GM19463 (cell line): Measurements from ENCODE around the gene HBB.
"Not testable (repeated sequence)": the region's sequence is repeated elsewhere in the genome, so short reads cannot be mapped to it uniquely, and the experiment has no call there.

Source experiments
- ATAC-seq: cut with Tn5 transposase; IDR thresholded peaks from one replicate; pipeline ENCODE4 v1.9.1; 2021; ENCODE audit warnings: mild to moderate bottlenecking, moderate library complexity; ENCODE audit not compliant: unreplicated experiment

The HBB gene

DNA sequence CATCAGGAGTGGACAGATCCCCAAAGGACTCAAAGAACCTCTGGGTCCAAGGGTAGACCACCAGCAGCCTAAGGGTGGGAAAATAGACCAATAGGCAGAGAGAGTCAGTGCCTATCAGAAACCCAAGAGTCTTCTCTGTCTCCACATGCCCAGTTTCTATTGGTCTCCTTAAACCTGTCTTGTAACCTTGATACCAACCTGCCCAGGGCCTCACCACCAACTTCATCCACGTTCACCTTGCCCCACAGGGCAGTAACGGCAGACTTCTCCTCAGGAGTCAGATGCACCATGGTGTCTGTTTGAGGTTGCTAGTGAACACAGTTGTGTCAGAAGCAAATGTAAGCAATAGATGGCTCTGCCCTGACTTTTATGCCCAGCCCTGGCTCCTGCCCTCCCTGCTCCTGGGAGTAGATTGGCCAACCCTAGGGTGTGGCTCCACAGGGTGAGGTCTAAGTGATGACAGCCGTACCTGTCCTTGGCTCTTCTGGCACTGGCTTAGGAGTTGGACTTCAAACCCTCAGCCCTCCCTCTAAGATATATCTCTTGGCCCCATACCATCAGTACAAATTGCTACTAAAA lies at the start of gene HBB:
HBB (minus strand) TSS at position 340 of the 579 bp plus-strand sequence; CDS start at position 290, 50 bp downstream.
- no peak for ATAC-seq

DNA sequence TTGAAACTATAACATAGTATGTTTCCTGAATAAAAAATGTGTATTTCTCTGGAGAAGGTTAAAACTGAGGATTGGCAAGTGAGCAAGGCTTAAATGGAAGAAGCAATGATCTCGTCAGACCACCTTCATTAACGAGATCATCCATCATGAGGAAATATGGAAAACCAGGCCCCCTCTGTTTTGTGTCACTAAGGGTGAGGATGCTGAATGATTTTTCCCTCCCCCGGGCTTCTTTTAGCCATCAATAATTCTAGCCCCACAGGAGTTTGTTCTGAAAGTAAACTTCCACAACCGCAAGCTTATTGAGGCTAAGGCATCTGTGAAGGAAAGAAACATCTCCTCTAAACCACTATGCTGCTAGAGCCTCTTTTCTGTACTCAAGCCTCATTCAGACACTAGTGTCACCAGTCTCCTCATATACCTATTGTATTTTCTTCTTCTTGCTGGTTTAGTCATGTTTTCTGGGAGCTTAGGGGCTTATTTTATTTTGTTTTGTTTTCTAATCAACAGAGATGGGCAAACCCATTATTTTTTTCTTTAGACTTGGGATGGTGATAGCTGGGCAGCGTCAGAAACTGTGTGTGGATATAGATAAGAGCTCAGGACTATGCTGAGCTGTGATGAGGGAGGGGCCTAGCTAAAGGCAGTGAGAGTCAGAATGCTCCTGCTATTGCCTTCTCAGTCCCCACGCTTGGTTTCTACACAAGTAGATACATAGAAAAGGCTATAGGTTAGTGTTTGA lies 48.7 kb upstream of the HBB start:
- ATAC-seq: no peak

DNA sequence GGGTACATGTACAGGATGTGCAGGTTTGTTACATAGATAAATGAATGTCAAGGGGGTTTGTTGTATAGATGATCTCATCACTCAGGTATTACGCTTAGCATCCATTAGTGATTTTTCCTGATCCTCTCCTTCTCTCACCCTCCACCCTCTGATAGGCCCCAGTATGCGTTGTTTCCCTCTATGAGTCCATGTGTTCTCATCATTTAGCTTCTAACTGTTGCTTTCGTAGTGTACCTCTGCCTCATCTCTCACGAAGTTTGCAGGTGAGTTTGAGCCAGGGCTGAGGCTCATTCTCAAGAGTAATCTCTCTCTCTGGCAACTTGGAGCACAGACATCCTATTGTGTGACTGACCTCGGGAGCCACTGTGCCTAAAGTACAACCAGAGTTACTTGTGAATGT lies 47.5 kb upstream of the HBB start:
- ATAC-seq: no peak

DNA sequence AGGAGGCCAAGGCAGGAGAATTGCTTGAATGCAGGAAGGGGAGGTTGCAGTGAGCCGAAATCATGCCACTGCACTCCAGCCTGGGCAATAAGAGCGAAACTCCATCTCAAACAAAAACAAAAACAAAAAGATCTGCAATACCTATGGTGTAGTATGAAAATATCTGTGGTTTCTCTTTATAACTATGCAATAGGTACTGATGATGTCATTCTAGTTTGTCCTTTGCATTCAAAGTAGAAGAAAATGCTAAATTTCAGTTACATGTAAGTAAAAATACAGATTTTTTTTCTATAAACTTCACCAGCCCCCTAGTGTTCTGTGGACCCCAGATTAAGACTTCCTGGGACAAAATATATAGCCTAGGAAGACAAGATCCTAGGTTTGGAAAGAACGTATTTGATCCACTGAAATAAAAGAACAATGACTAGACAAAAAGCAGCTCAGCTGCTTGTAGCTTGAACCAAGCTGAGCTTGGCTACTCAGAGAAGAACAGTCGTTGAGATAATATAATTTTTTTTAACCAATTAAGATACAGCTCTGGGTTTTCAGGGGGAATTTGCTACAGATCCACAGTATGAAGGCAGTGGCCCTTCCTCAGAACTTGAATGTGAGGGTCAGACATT lies 45.6 kb upstream of the HBB start:
- ATAC-seq: no peak

DNA sequence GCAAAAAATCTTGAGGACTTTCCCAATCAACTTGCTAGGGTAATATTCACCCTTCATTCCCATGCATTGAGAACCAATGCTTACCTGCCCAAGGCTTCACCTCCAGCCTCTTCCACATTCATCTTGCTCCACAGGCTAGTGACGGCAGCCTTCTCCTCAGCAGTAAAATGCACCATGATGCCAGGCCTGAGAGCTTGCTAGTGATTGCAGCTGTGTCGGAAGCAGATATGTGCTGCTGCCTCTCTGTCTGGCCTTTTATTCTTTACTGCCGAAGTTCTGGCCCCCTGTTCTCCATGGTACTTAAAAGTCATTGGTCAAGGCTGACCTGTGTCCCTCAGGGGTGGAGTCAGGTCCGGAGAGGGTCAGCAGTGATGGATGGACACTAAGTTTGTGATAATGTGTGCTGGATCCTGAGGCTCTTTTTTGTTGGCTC lies 42.9 kb upstream of the HBB start, which contains the start of gene HBE1:
HBE1 (minus strand) TSS at position 231 of the 433 bp plus-strand sequence; CDS start at position 176, 55 bp downstream.
- no peak for ATAC-seq

DNA sequence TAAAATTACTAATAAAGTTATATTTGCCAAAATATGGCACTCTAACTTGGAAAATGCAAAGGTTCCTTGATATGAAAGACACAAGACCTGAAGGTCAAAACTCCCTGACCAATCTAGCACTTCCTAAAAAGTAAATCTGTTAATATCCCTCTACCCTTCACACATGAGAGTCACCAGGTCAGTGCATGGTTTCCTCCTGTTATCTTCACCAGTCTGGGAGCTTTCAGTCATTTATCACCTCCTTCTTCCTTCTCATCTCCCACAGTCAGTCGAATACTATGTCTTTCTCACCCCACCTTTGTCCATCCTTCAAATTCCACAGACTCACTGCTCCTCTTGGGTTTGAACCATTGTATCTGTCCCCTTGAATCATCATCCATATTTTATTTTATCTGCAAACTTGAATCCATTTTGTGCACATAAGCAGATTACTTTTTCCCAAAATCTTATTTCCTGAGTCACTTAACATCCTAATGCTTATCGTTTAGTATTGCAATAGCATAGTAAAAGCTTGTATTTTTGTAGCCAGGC lies 40.2 kb upstream of the HBB start:
- ATAC-seq: no peak

DNA sequence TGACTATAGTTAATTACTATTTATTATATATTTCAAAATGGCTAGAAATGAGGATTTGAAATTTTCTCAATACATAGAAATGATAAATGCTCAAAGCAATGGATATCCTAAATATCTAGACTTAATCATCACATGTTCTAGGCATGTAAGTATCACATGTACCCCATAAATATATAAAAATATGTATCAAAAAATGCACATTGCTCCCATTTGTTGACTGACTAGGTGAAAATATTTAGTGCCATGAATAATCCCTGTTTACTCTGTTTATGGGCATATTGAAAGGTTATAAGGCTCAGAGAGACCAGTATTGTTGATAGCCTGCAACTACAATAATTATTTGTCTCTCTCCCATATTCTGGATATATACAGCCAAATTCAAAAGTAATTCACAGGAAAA lies 39.7 kb upstream of the HBB start:
- ATAC-seq: no peak

DNA sequence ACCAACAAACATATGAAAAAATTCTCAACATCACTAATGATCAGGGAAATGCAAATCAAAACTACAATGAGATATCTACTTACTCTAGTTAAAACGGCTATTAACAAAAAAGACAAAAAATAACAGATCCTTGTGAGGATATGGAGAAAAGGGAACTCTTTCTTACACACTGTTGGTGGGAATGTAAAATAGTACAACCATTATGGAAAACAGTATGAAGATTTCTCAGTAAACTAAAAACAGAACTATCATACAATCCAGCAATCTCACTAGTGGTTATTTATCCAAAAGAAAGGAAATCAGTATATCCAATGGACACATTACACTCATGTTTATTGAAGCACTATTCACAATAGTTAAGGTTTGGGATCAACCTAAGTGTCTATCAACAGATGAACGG lies 39.0 kb upstream of the HBB start:
- ATAC-seq: no peak

DNA sequence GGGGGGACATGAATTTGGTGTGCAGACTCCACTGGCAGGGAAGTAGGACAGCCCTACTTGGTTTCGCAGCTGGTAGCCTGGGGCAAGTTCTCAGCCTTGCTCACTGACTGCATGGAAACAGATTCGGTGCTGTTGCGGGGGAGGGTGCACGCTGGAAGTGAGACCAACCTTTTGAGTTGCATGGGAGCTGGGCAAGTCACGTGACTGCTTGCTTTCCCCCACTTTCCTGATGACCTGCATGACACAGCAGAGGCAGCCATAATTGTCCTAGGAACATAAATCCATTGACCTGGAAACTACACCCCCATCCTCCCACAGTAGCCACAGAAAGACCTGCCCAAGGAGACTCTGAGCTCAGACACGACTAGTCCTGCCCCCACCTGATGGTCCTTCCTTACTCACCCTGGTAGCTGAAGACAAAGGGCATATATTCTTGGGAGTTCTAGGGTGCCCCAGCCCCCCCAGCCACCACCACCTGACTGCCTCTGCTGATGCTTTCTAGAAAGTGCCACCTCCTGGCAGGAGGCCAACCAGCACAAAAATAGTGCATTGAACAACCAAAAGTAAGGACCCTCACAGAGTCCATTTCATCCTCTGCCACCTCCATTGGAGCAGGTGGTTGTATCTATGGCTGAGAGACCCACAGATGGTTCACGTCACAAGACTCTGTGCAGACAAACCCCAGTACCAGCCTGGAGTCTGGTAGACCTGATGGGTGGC lies 31.8 kb upstream of the HBB start:
- no peak for ATAC-seq

DNA sequence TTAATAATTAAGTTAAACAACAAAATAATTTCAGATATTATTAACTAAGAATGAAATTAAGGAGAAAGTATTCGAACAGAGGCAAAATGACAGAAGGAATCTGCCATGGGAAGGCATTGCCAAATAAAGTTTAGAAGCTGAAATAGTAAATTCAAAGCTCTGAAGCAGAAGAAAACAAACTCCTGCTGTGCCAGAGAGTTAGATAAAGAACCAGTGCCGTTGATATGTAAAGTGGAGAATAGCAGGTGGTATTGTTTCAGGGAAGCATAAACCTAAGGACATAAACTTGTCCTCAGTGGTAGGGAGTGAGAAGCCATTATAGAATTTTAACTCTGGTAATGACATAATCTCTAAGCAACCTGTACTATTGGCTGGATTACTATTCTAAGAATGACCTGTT lies 30.4 kb upstream of the HBB start:
- ATAC-seq: no peak

DNA sequence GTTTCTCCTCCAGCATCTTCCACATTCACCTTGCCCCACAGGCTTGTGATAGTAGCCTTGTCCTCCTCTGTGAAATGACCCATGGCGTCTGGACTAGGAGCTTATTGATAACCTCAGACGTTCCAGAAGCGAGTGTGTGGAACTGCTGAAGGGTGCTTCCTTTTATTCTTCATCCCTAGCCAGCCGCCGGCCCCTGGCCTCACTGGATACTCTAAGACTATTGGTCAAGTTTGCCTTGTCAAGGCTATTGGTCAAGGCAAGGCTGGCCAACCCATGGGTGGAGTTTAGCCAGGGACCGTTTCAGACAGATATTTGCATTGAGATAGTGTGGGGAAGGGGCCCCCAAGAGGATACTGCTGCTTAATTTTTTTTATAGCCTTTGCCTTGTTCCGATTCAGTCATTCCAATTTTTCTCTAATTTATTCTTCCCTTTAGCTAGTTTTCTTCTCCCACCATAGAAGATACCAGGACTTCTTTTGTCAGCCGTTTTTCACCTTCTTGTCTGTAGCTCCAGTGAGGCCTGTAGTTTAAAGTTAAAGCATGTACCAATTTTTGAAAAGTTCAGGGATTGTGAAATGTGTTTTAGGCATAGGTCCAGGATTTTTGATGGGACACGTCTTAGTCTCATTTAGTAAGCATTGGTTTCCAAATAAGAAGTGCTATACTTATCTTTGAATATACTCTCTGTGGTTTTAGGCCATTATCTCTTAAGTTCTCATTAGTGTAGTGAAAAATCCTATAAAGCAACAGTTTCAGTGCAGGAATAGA lies 28.0 kb upstream of the HBB start, which contains the start of gene HBG2:
HBG2 (minus strand) TSS at position 136 of the 768 bp plus-strand sequence; CDS start at position 83, 53 bp downstream.
- ATAC-seq: not testable (repeated sequence)

DNA sequence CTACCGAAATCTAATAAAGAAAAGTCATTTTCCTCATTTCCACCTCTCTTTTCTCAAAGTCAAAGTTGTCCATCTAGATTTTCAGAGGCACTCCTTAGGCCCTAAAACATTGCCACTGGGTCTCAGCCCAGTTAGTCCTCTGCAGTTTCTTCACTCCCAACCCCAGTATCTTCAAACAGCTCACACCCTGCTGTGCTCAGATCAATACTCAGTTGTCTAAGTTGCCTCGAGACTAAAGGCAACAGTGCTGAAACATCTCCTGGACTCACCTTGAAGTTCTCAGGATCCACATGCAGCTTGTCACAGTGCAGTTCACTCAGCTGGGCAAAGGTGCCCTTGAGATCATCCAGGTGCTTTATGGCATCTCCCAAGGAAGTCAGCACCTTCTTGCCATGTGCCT lies 27.2 kb upstream of the HBB start:
- ATAC-seq: not testable (repeated sequence)

DNA sequence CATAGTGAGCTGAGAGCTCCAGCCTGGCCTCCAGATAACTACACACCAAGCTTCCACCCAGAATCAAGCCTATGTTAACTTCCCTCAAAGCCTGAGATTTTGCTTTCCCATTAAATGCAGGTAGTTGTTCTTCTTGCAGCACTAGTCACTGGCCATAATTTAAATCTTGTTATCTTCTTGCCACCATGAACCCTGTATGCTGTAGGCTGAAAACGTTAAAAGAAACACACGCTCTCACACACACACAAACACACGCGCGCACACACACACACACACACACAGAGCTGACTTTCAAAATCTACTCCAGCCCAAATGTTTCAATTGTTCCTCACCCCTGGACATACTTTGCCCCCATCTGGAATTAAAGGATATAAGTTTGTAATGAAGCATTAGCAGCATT lies 26.6 kb upstream of the HBB start:
- ATAC-seq: not testable (repeated sequence)

DNA sequence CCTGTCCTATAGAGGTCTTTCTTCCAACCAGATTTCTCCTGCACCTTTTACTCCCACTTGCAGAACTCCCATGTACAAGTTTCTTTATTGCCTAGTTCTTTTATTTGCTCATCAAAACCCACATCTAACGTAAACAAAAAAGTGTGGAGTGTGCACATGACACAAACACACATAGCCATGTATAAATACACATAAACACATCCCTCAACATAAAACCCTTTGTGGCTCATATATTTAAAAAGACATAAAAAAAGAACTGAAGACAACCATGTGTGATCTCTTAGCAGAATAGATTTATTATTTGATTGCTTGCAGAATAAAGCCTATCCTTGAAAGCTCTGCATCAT lies 26.0 kb upstream of the HBB start:
- no peak for ATAC-seq

DNA sequence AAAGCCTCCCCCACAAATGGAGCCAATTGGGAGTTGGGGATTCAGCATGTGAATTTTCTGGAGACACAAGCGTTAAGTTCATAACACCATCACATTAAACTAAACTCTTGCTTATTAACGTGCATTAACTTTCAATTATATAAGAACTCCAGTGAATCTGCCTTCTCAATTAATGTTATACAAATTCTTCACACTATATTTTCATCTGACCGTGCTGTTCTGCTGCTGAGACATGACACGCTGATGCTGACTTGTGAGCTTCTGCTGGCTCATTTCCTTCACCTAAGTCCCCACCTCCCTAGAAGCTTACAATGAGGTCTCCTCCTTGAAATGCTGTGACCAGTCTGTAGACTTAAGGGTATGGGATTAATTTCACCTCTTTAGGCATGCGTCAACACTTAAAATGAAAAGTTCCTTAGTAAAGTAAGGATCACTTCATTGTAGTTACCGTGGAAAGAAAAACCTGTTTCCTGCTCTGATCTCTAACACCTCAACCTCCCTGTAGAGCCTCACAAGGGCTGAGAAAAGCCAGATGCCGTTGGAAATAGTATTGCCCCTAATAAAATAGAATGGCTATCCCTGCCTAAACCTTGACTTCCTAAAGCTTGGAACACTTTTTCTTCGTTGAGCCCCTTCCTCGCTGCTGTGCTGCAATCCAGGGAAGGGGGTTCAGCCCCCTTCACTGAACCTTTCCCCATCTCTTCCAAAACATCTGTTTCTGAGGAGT lies 25.5 kb upstream of the HBB start:
- no peak for ATAC-seq

DNA sequence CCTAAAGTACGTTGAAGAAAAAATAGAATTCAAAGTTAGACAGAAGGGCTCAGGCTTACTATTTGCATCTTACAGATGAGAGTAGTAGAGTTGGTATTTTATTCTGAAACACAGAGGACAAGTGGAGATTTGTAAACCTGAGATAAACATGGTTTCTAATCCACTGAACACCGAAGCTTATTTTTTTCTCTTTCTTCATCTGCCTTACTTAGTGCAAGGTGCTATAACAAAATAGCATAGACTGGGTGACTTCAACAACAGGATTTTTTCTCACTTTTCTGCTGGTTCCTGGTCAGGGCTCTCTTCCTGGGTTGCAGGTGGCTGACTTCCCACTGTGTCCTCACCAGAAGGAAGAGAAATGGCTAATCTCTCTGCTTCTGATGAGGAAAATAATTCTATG lies 24.9 kb upstream of the HBB start:
- no peak for ATAC-seq

DNA sequence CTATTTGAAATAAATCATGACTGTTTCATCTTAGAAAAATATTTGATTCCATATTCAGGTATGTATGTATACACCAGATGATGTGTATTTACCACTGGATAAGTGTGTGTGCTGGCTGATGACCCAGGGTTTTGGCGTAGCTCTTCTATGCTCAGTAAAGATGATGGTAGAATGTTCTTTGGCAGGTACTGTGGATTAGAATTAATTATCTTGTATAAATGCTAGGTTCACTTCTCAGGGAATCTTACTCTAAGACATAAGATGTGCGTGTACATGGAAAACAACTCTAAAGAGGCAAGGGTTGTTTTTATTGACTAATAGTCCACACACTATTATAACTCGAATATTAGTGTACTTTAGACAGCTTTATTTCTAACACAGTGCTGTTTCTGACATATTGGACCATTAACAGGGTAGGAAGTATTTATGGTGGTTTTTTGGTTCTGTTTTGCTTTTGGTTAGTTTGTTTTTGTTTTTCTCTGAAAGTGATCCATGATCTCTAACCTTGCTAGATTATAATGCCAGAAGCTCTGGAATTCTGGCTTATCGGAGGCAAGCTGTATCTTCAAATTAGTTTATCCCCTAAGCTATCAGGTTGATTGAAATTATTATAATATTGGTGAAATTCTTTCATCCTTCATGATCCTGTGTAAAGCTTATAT lies 23.8 kb upstream of the HBB start:
- ATAC-seq: no peak

DNA sequence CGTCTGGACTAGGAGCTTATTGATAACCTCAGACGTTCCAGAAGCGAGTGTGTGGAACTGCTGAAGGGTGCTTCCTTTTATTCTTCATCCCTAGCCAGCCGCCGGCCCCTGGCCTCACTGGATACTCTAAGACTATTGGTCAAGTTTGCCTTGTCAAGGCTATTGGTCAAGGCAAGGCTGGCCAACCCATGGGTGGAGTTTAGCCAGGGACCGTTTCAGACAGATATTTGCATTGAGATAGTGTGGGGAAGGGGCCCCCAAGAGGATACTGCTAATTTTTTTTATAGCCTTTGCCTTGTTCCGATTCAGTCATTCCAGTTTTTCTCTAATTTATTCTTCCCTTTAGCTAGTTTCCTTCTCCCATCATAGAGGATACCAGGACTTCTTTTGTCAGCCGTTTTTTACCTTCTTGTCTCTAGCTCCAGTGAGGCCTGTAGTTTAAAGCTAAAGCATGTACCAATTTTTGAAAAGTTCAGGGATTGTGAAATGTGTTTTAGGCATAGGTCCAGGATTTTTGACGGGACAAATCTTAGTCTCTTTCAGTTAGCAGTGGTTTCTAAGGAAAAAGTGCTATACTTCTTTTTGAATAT lies 23.0 kb upstream of the HBB start, which contains the start of gene HBG1:
HBG1 (minus strand) TSS at position 51 of the 590 bp plus-strand sequence. CDS start 53 bp downstream, outside the sequence.
- ATAC-seq: not testable (repeated sequence)

DNA sequence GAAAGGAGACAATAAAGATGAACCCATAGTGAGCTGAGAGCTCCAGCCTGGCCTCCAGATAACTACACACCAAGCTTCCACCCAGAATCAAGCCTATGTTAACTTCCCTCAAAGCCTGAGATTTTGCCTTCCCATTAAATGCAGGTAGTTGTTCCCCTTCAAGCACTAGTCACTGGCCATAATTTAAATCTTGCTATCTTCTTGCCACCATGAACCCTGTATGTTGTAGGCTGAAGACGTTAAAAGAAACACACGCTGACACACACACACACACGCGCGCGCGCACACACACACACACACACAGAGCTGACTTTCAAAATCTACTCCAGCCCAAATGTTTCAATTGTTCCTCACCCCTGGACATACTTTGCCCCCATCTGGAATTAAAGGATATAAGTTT lies 21.6 kb upstream of the HBB start:
- ATAC-seq: not testable (repeated sequence)
